GM20431 (cell line): ENCODE data around the gene ABAT.

ENCODE experiments used
- in situ Hi-C: fragments of 300-500 bp; cut with MseI, MboI; formaldehyde crosslinking; loops from one replicate; pipeline ENCODE4 v1.15.0; 2020; ENCODE audit warnings: low sequenced_read_pairs; ENCODE audit not compliant: unreplicated experiment

ABAT gene

DNA sequence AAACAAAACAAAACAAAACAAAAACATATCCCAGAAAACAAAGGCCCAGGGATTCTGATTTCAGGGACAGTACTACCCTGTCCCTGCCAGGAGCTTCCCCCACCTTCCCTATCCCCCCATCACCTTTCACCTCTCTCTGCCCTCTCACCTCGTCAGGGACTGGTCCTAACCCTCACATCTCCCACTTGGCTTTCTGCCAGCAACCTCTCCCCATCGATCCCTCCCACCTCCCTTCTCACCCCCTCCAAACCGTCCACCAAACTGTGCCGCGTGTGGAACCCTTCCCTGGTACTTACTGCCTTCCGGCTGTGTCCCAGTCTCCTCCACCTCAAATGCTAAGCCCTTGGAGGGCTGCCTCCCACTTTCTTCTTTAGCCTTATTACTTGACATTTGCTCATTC, 86.7 kb downstream of the ABAT start:
- in situ Hi-C loops, result no loop called here

DNA sequence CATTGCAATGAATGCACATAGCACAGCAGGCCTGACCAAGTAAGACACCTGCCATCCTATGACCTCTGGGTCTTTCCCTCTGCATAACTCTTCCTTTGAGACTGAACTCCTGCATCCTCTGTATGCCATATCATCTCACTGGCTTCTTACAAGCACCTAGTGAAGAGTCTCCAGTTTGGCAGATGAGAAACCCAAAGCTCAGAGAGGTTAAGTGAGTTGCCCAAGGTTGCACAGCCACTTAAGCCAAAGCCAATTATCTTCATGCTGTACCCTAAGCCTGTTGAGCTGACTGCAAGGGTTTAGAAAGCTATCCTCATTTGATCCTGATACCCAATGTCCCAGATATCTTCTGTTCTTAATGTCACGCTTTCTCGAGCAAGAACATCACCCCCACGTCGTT, 87.8 kb downstream of the ABAT start:
- in situ Hi-C loops, result no loop called here

DNA sequence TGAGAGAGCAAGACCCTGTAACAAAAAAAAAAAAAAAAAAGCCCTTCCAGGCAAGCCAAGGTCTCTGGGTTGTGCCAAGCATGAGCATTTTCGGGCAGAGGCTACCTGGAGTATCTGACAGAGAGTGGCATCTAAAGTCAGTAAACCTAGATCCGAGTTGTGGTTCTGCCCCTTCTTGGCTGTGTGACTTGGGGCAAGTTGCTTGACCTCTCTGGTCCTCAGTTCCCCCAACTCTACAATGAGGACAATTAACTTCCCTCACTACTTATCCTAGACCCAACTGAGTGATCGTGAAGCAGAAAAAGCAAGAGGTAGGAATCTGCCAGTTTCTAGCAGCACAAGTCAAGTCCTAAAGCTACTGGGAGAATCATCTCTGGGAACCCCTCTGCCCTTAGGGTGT, 88.7 kb downstream of the ABAT start:
- in situ Hi-C loops, result no loop called here

DNA sequence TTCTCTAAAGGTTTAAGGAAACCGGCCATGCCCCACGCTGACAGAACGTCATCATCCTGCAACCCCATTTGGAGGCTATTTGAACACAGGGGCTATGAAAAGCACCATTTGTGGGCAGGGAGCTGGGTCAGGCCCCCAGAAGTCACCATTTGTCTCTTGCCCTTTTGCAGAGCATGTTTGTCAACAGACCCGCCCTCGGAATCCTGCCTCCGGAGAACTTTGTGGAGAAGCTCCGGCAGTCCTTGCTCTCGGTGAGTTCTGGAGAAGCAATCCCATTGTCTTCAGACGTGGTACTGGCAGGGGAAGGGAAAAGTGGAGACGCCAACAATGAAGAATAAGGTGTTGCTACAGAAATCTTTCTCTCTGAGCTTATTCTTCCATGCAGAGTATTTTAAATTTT, 89.5 kb downstream of the ABAT start:
- in situ Hi-C loops, result no loop called here

DNA sequence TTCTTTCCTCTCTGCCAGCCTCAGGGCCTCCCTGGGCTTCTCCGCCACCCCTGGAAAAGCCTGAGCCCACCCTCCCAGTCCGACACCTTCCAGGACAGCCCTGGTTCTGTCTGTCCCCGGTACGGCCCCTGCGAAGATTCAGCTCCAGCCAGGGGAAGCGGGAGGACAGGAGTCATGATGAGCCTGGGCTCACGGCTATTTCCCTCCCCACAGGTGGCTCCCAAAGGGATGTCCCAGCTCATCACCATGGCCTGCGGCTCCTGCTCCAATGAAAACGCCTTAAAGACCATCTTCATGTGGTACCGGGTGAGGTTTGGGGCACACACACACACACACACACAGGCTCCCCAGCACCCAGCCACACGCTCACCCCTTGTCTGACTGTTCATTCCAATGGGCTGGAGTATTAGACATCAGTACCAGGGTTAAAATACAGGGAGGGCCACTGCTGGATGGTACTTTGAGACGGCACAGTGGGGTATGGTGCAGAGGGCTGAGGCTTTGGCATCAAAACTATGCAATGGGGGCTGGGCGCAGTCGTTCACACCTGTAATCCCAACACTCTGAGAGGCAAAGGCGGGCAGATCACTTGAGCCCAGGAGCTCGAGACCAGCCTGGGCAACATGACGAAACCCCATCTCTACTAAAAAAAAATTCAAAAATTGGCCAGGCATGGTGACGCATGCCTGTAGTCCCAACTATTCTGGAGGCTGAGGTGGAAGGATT, 90.3 kb downstream of the ABAT start:
- in situ Hi-C loops, result no loop called here

DNA sequence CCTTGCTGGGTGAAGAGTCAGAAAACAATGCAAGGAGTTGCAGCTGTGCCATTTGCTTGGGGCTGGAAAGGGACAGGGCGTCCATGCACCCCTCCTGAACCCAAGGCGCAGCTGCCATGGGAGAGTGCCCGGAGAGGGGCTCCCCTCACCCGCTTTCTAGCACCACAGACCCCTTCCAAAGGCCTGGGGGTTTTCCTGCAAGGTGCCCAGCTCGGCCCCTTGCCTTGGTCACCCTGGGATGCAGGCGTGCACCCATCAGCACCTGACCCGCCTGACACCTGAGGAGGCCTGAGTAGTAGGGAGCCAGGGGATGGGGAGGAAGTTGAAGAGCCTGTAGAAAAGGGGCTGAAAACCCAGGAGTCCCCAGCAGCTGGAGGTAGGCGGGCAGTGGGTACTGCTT, 92.8 kb downstream of the ABAT start:
- in situ Hi-C loops, result no loop called here

DNA sequence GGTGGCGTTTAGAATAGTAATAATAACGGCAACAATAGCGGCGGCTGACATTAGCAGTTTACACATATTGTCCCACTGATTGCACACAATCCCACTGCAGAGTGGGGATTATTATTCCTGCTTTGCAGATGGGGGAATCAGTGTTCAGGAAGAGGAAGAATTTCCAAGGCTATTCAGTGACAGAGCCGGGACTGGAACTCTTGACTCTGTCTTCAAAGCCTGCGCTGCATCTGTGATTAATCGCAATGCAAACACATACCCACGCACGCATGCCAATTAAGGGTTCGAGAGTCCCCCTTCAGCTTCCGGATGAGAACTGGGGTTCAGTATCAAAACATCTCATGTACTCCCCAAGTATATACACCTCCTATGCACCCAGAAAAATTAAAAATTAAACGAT, 93.9 kb downstream of the ABAT start:
- in situ Hi-C loops, result no loop called here

DNA sequence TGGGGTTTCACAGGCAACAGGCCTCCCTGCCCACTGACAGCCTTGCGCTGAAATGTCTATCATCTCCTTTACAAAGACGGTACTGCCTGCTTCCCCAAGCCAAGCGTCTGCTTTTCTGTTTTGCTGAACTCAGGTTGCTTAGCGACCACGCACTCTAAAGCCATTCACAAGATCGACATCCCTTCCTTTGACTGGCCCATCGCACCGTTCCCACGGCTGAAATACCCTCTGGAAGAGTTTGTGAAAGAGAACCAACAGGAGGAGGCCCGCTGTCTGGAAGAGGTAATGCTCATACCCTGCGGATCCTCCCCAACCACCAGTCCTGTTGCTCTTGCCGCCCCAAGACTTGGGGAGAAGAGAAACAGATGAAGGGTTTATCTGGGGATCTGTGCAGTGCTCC, 94.3 kb downstream of the ABAT start:
- in situ Hi-C loops, result no loop called here

DNA sequence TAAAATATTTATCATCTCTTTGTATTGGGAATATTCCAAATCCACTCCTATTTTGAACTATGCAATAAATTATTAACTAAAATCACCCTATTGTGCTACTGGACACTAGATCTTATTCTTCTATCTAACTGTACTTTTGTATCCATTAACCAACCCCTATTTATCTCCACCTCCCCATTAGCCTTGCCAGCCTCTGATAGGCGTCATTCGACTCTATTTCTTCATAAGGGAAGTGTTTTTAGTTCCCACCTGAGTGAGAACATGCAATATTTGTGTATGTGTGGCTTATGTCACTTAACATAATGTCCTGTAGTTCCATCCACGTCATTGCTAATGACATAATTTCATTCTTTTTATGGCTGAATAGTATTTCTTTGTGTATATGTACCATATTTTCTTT, 99.1 kb downstream of the ABAT start:
- in situ Hi-C loops, result no loop called here

DNA sequence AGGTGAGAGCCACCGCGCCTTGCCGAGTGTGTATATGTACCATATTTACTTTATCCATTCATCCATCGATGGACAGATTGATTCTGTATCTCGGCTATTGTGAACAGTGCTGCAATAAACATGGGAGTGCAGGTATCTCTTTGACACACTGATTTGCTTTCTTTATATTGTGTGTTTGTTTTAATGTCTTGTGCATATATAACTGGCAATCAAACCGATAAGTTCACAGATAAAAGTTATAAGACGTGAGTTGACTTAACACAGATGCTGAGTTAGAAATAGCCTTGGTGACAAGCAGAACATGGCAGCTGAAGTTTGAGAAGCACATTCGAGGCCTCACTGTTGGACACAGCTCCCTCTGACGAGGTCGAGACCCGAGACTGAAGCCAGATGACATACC, 99.8 kb downstream of the ABAT start:
- in situ Hi-C loops, result no loop called here

DNA sequence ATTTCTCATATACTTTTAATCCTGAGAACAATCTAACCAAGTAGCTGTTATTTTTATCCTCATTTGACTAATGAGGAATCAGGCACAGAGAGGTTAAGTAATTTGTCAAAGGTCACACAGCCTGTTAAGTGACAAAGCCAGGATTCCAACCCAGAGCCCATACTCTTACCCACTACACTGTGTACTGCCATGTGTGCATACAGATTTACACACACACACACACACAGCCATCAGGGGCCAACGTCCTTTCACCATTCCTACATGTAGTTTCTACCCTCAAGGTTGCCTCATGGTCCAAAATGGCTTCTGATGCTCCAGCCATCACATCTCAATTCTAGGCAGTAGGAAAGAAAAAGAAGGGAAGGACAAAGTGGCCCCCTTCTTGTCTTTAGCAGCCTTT, 100.9 kb downstream of the ABAT start:
- in situ Hi-C loops, result no loop called here

DNA sequence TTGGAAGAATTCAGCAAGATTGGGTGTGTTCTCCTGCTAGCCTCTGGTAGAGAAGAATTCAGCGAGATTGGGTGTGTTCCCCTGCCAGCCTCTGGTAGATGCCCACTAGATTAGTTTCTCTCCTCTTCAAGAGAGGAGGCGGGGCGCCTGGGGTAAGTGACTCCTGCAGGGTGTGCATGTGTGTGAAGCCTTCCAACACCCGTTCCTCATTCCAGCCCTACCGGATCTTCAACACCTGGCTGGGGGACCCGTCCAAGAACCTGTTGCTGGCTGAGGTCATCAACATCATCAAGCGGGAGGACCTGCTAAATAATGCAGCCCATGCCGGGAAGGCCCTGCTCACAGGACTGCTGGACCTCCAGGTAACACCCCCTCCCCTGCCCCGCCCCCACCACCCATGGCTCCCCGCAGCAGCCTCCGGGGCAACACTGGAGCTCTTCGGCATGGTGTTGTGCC, 101.7 kb downstream of the ABAT start:
- in situ Hi-C loops, result no loop called here

DNA sequence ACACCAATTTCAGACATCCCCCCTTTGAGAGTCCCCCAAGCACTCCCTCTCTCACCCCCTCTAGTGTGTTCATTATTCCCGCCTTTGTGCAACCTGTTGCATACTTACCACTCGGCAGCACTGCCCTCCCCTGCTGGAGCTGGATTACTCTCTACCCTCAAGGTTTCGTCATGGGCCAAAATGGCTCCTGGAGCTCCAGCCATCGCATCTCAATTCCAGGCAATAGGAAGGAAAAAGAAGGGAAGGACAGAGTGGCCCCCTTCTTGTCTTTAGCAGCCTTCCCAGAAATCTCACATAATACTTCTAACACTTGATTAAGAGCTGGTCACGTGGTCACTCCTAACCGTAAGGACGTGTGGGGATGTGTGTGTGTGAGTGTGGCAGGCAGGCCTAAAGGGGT, 102.8 kb downstream of the ABAT start:
- in situ Hi-C loops, result no loop called here

DNA sequence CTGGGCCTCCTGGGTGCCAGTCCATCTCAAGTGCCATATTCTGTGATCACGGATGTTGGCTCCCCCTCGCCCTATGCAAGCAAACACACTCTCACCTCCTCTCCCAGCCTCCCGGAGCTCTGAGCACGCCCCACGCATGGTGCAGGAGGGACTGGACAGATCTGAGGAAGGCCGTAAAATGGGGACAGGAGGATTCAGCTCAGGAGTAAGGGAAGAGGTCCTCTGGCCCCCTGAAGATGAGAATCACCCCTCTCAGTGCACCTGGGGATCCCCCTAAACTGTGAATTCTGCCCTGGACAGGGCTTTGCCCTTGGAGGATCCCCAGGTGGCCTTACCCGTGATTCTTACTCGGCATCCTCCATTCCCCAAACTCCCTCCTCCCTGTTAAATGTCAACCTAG, 107.4 kb downstream of the ABAT start:
- in situ Hi-C loops, result loop anchor here (10.0 kb wide), 1 partner anchor 57 kb away; no protein-coding TSS in a partner anchor

DNA sequence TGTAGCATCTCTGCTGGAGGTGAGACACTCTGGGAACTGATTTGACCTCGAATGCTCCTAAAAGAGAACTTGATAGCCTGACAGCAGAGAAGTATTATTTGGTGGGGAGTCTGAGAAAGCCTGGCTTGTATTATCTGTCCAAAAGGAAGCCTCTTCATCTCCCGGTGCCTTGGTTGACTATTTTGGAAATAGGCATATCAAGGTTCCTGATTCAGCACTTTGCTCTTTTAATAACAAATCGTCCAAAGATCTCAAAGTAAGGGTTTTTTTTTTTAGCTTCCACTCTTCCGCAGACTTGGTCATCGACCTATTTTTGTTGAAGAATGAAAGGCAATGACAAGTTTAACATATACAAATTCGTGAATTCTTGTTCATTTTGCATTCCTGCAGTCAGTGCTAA, 108.3 kb downstream of the ABAT start:
- in situ Hi-C loops, result loop anchor here (10.0 kb wide), 1 partner anchor 58 kb away; no protein-coding TSS in a partner anchor

DNA sequence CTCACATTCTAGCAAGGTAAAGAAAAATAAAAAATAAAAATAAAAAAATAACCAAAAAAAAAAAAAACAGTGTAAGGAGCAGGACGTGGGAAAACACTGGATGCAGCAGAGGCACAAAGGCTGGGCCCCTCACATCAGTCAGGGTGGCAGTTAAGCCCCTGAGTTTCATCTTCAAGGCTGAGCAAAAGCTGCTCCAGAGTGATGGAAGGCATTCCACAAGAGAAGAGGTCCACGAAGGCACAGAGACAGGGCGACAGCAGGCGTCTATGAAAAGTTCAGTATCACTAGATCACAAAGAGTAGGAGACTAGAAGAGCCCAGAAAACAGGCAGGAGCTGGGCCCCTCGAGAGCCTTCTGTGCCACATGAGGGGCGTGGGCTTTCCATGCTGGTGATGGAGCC, 111.0 kb downstream of the ABAT start:
- in situ Hi-C loops, result loop anchor here (10.0 kb wide), 1 partner anchor 61 kb away; no protein-coding TSS in a partner anchor

DNA sequence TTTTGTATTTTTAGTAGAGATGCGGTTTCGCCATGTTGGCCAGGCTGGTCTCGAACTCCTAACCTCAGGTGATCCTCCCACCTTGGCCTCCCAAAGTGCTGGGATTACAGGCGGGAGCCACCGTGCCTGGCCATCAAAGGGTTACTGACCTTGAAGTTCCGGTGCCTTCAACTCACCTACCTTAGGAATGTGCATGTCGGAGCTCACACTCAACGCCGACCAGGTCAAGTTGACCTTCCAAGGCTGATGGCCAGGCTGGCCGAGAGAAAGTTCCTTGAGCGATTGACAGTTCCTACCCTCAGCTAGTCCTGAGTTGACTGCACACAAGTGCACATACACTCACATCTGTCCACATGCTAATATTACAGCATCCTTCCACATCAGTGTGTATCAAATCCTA, 111.9 kb downstream of the ABAT start:
- in situ Hi-C loops, result loop anchor here (10.0 kb wide), 1 partner anchor 62 kb away; no protein-coding TSS in a partner anchor

DNA sequence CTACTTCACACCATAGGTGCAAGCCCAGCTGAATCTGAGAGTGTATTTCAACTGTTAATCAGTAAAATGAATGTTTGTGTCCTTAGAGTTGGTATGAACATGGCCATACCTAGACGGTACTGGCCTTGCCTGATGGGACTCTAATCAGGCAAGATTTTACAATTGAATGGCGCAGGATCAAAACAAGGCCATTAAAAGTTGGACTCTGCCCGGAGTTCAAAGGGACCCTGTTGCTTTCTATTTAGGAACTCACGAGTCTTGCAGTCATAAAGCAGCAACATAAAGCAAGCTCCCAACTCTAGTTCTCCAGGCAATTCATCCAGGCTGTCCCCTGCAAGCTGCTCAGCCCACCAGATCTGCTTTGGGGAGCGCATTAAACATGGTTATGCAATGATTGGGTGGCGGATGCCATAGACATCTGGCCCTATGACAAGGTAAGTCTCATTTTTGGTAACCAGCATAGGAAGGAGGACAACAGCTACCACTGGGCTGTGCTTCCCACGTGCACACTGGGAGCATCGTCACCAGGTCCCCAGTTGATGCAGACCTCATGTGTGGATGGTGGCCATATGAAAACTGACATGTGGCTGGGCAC, 114.3 kb downstream of the ABAT start:
- in situ Hi-C loops, result loop anchor here (10.0 kb wide), 1 partner anchor 64 kb away; no protein-coding TSS in a partner anchor

DNA sequence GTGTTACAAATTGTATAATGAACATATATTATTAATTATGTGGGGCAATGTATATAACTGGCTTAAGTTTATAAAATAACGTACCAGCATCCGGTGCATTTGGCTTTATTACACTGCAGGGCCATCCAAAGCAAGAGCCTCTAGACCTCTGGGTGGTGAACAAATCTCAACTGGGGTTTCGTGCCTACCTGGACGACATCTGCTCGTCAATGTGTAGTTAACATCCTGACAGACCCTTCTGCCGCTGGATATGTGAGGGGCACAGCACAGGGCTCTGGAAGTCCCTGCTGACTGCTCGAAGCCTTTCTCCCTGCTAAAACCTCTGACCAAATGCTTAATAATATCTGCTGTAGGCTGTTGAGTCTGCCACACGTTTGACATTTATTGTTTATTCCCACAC, 120.7 kb downstream of the ABAT start:
- in situ Hi-C loops, result no loop called here

DNA sequence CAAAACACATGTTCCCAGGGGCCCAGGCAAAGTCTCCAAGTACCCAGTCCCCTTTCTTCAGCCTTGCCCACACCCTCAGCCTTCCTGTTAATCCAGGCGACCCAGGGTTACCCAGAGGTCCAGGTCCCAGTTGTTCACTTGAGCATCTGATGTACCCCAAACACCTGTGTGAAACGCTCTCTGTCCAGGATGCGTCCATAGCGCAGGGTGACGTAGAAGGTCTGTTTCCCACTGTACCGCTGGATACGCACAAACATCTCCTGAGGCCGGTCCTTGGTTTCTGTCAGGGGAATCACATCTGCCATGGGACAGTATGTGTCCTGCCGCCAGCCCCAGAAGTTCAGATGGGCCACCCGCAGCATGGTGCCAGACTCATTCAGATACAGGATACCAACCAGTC, 121.4 kb downstream of the ABAT start:
- in situ Hi-C loops, result no loop called here

DNA sequence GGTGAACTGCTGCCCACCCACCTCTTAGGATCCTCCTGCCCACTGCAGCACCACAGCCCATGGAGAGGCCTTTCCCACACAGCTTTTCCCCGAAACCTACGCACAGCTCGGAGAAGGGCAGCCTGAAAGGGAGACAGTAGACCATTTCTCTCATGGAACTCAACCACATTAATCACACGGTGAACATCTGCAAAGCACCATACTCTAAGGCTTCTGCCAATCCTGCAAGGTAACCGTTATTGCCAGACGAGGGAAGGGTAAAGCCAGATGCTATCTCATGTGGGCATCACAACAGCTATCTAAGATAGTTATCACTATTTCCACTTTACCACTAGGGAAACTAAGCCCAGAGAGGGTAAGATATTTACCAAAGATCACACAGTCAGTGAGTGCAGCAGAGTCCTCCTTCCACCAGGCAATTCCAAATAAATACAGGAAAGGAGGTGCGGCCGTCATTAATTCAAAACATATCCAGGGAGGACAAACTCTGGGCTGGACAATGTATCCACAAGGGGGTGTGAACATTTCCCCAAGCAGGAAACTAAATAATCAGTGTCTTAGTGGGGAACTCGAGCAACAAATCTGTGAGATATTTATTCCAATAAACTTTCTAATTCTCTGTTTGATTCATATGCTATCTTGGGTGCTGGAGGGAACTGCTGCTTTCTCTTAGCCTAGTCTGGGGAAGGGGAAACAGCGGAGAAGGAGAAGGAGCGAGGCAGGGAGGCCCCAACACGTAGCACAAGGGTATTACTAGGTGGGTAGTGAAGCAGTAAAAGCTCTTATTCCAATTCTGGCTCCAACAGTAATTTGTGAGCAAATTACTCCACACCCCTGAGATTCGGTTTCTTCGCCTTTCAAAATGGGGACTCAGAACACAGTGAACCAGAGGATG, 122.3 kb downstream of the ABAT start:
- in situ Hi-C loops, result no loop called here
